A549 (cell line): ENCODE measurements around the gene PCID2. TPM values are rescaled to one million over a fixed set of nuclear protein-coding genes. Genes with fewer than 3 reads are reported as not detected.

Experiments used
- ATAC-seq, 2 experiments: fragments of 200-7000 bp in 1 of 2; fragments of >200 bp in 1 of 2; cut with Nextera tagmentation in 1 of 2; cut with Tn5 transposase in 1 of 2; 3 replicates each; pipeline versions ENCODE4 v1.8.0 to v1.9.1; 2018 to 2020; ENCODE audit warnings: mild to moderate bottlenecking in 1 of 2, moderate library complexity in 1 of 2
- CTCF ChIA-PET: fragments of 300-600 bp; sonication (Branson Sonifier 250); formaldehyde crosslinking; extraction: SDS; loops from one replicate; lab custom pipeline; 2021; ENCODE audit warnings: antibody characterized with exemption, inconsistent platforms; lab: Yijun Ruan, JAX
- POLR2A ChIA-PET: fragments of 350-600 bp; formaldehyde crosslinking; extraction: SDS; loops from one replicate; lab custom pipeline; 2021; ENCODE audit warnings: antibody characterized with exemption, inconsistent platforms; lab: Yijun Ruan, JAX
- DNase-seq, 2 experiments: peaks; one replicate each; pipeline versions ENCODE4 v3.0.0 to v3.0.0-alpha.2; 2011 to 2016; ENCODE audit warnings: low read depth in 1 of 2, low spot score in 1 of 2
- FAIRE-seq: peaks from 2 replicates; lab custom pipeline; 2011; peaks lifted over from hg19 to GRCh38; lab: Jason Lieb, UNC
- H3K27ac ChIP-seq, 2 experiments: fragments of >200 bp; sonication (Bioruptor Twin); formaldehyde crosslinking; 3 replicates each; pipeline ENCODE4 v1.5.1; 2016 to 2017
- H3K4me1 ChIP-seq: fragments of >200 bp; sonication (Bioruptor Twin); formaldehyde crosslinking; 3 replicates; pipeline ENCODE4 v1.6.1; 2016
- H3K4me2 ChIP-seq: fragments of >200 bp; sonication (Bioruptor Twin); formaldehyde crosslinking; 3 replicates; pipeline ENCODE4 v1.6.1; 2016
- H3K4me3 ChIP-seq: fragments of >200 bp; sonication (Bioruptor Twin); formaldehyde crosslinking; 3 replicates; pipeline ENCODE4 v1.5.1; 2016
- H3K9me3 ChIP-seq: fragments of >200 bp; sonication (Bioruptor Twin); formaldehyde crosslinking; 3 replicates; pipeline ENCODE4 v1.6.1; 2016
- E2F6 ChIP-seq: IDR thresholded peaks from 2 replicates; pipeline ENCODE4 v1.6.1; 2012; ENCODE audit warnings: low read depth, borderline replicate concordance
- FOSL2 ChIP-seq, 2 experiments: fragments of 450-650 bp in 1 of 2; fragments of >200 bp in 1 of 2; sonication (Bioruptor Twin) in 1 of 2; formaldehyde crosslinking; IDR thresholded peaks; 2 replicates each; pipeline versions ENCODE4 v1.5.0 to v1.6.1; 2016 to 2020; ENCODE audit warnings: mild to moderate bottlenecking in 1 of 2, moderate library complexity in 1 of 2
- HES2 ChIP-seq: fragments of >200 bp; sonication (Bioruptor Twin); formaldehyde crosslinking; IDR thresholded peaks from 2 replicates; pipeline ENCODE4 v1.6.1; 2016
- NR3C1 ChIP-seq: fragments of >200 bp; sonication (Bioruptor Twin); formaldehyde crosslinking; IDR thresholded peaks from 3 replicates; pipeline ENCODE4 v1.6.1; 2017
- RAD21 ChIP-seq, 2 experiments: fragments of >200 bp in 1 of 2; sonication (Bioruptor Twin) in 1 of 2; formaldehyde crosslinking in 1 of 2; IDR thresholded peaks in 1 of 2; conservative IDR thresholded peaks in 1 of 2; 2 replicates in 1 of 2; 3 replicates in 1 of 2; pipeline ENCODE4 v1.6.1; 2012 to 2018; ENCODE audit warnings: inconsistent platforms in 1 of 2
- RARB ChIP-seq: fragments of 250-450 bp; sonication (Bioruptor Pico); IDR thresholded peaks from 2 replicates; pipeline ENCODE4 v1.8.0; 2021; ENCODE audit warnings: mild to moderate bottlenecking, moderate library complexity
- REST ChIP-seq: fragments of 200-600 bp; sonication (generic); IDR thresholded peaks from 2 replicates; pipeline ENCODE4 v1.6.1; 2016; ENCODE audit warnings: antibody characterized with exemption, mild to moderate bottlenecking, moderate library complexity
- TFCP2L1 ChIP-seq: fragments of 250-450 bp; sonication (Bioruptor Pico); IDR thresholded peaks from 2 replicates; pipeline ENCODE4 v1.5.0; 2021; ENCODE audit warnings: mild to moderate bottlenecking
- TP53 ChIP-seq: fragments of 250-450 bp; sonication (Bioruptor Pico); IDR thresholded peaks from 2 replicates; pipeline ENCODE4 v1.5.0; 2021; ENCODE audit warnings: mild to moderate bottlenecking, moderate library complexity
- ZNF302 ChIP-seq: fragments of 250-450 bp; sonication (Bioruptor Pico); IDR thresholded peaks from 2 replicates; pipeline ENCODE4 v1.9.0; 2021; ENCODE audit warnings: inconsistent platforms, mild to moderate bottlenecking, moderate library complexity
- WGBS: methylation state at CpG from one replicate; pipeline ENCODE4 v1.1.6; 2017; ENCODE audit errors: missing lambda C conversion rate; 5-methylcytosine and 5-hydroxymethylcytosine counted together
- polyA plus RNA-seq, 4 experiments: library from polyadenylated mRNA; depleted of rRNA in 3 of 4; stranded (reverse); fragments of >200 nt; fragmentation: RNase III in 1 of 4; extraction: RNeasy Plus Mini Kit Qiagen cat#74134 plus additional on column Dnase treatment in 1 of 4; gene quantifications; 2 replicates in 3 of 4; 3 replicates in 1 of 4; pipeline ENCODE4 v1.2.3, GENCODE V29; 2011 to 2017

PCID2 gene
- polyA plus RNA-seq, 2 of the 4 experiments (the other 2 are of a cell fraction): 37.7 to 68.7 TPM

DNA sequence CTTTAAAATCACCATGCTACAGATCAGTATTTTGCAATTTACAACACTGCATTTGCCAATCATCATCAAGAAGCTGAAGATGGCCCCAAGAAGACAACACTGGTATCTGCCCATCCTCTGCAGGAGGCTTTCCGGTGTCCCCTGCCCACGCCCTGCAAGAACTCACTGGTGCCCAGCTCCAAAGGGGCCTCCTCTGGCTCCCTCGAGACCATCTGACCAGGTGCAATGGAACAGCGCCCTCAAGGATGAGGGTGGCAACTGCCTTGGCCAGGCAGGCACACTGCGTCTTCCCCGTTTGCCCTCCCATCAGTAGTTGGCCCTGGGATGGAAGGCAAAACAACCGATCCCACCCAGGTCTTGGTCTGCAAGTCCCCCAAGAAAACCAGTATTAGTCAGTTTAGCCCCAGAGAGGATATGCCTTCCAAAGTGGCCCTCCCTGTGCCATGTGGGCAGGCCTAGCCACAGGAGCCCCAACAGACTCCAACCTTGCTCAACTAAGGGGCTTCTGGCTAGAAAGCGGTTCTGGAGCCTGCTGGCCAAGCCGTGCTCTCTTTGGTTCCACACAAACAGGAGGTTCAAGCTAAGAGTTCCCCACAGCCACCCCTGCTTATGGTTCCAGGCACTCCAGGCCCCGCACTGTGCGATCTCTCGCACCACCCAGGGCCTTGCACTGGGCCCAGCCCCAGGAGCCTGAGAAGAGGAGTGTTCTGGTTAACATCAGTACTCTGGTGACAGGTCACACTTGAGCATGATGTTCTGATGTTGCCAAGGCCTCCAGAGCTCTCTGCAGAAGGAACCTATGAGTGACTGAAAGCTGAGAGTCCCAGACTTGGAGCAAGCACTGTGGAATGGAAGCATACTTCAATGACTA is 4.7 kb downstream of the PCID2 start:
- no peak for ATAC-seq
- no peak overlapping the region for H3K27ac ChIP-seq
- WGBS: 98% methylated on average over 5 of the region's 12 CpGs
- ChIA-PET POLR2A (no interaction called here), CTCF (no interaction called here)
- H3K4me3 ChIP-seq: no peak overlapping the region
- no peak overlapping the region for H3K4me2 ChIP-seq
- no peak for DNase-seq
- peaks cover 26% of the 10 kb centered on the region for H3K4me1 ChIP-seq
- H3K9me3 ChIP-seq: no peaks in the 10 kb centered on the region
- TF ChIP-seq RAD21 (conservative IDR thresholded peaks at IDR 0.05 in 1 of 2, IDR thresholded peaks at IDR 0.05 in 1 of 2) (no peak), TFCP2L1 (no peak), E2F6 (no peak), RARB (CRISPR knock-in tag) (no peak), NR3C1 (no peak), REST (no peak)
- FAIRE-seq: no peak

- ChIA-PET CTCF (no interaction called here), POLR2A (no interaction called here)
- no peak for TF ChIP-seq TP53 (CRISPR knock-in tag)
- TF ChIP-seq, all 56 proteins: peak for 0
- Histone ChIP-seq H3K4me1 (peaks cover 26% of the 10 kb centered on the region), H3K9me3 (no peaks in the 10 kb centered on the region), H3K27ac (no peak overlapping the region), H3K4me2 (no peak overlapping the region), H3K4me3 (no peak overlapping the region)
- FAIRE-seq: no peak
- WGBS: 92% methylated on average over 4 of the region's 4 CpGs
- no peak for ATAC-seq
- DNase-seq: no peak
Measured at GRCh38 chr13:113202912-113203311, 5.6 kb downstream of the PCID2 start.

DNA sequence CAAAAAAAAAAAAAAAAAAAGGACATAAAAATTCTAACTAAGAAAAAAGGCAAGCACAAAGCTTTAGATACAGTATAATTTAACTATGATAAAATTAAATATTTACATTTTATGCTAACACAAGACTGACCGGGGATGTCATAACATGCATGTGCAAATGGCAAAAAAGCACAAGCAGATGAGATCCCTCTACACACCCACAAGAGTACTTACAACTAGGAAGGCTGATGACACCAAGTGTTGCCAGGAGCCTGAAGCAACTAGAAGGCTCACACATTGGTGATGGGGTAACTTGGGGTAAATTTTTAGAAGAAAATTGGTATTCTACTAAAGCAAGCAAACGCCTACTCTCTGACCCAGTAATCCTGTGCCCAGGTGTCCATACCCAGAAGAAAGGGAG is 6.7 kb downstream of the PCID2 start:
- H3K9me3 ChIP-seq: no peaks in the 10 kb centered on the region
- H3K4me1 ChIP-seq: peaks cover 19% of the 10 kb centered on the region
- FAIRE-seq (no peak), ATAC-seq (no peak), DNase-seq (no peak)
- H3K4me3 ChIP-seq: no peak overlapping the region
- POLR2A ChIA-PET: no interaction called here
- H3K4me2 ChIP-seq: no peak overlapping the region
- no peak overlapping the region for H3K27ac ChIP-seq
- 84% methylated on average over 2 of the region's 2 CpGs for WGBS
- no peak for TF ChIP-seq FOSL2 (IDR thresholded peaks at IDR 0.05)
- TF ChIP-seq FOSL2 (CRISPR knock-in tag; IDR thresholded peaks at IDR 0.05): no peak
- CTCF ChIA-PET: no interaction called here

- ChIA-PET CTCF (interaction anchor here (0.6 to 1.8 kb wide), 3 partner anchors 10 to 163 kb away, joined by 3 to 4 read pairs (median 3); no protein-coding TSS in a partner anchor), POLR2A (no interaction called here)
- no peak for TF ChIP-seq ZNF302 (CRISPR knock-in tag)
- TF ChIP-seq HES2: no peak
- Histone ChIP-seq H3K9me3 (no peaks in the 10 kb centered on the region), H3K27ac (no peak overlapping the region), H3K4me1 (peaks cover 14% of the 10 kb centered on the region; the same call in 2 of the 3 replicates), H3K4me3 (no peak overlapping the region), H3K4me2 (no peak overlapping the region)
- ATAC-seq (no peak), DNase-seq (no peak), FAIRE-seq (no peak)
- 88% methylated on average over 8 of the region's 9 CpGs for WGBS
Measured at GRCh38 chr13:113196970-113197737, 11.3 kb downstream of the PCID2 start.
